RWPE2 (cell line): ENCODE data around the gene NRXN2.

ENCODE experiments used
- ATAC-seq: fragments of 200-7000 bp; cut with Tn5 transposase; 3 replicates; pipeline ENCODE4 v1.9.1; 2021; ENCODE audit warnings: low read depth
- DNase-seq: peaks from one replicate; pipeline ENCODE4 v3.0.0-alpha.2; 2020; ENCODE audit warnings: low spot score
- H3K27ac ChIP-seq: fragments of 450-650 bp; 2 replicates; pipeline ENCODE4 v1.5.1; 2017; ENCODE audit warnings: mild to moderate bottlenecking; ENCODE audit not compliant: poor library complexity, severe bottlenecking
- H3K27me3 ChIP-seq: fragments of 250-450 bp; sonication (Bioruptor Pico); 2 replicates; pipeline ENCODE4 v1.5.1; 2021; ENCODE audit warnings: mild to moderate bottlenecking, moderate library complexity; ENCODE audit not compliant: insufficient read depth, poor library complexity, severe bottlenecking
- H3K36me3 ChIP-seq: fragments of 250-450 bp; sonication (Bioruptor Pico); 2 replicates; pipeline ENCODE4 v1.5.1; 2020; ENCODE audit warnings: low read depth, mild to moderate bottlenecking, moderate library complexity
- H3K4me1 ChIP-seq: fragments of 250-450 bp; sonication (Bioruptor Pico); 2 replicates; pipeline ENCODE4 v1.5.1; 2021; ENCODE audit warnings: mild to moderate bottlenecking, moderate library complexity; ENCODE audit not compliant: insufficient read depth, poor library complexity, severe bottlenecking
- H3K4me3 ChIP-seq: fragments of 250-450 bp; sonication (Bioruptor Pico); 2 replicates; pipeline ENCODE4 v1.5.1; 2021; ENCODE audit warnings: mild to moderate bottlenecking, moderate library complexity; ENCODE audit not compliant: severe bottlenecking
- H3K9me3 ChIP-seq: fragments of 250-450 bp; sonication (Bioruptor Pico); 2 replicates; pipeline ENCODE4 v1.5.1; 2021; ENCODE audit warnings: mild to moderate bottlenecking, moderate library complexity; ENCODE audit not compliant: severe bottlenecking
- TF ChIP-seq, protein P1 (sequence below): fragments of 450-650 bp; IDR thresholded peaks from one replicate; pipeline ENCODE4 v1.5.1; 2017; ENCODE audit warnings: mild to moderate bottlenecking, moderate library complexity; ENCODE audit not compliant: poor library complexity, severe bottlenecking

The NRXN2 gene

DNA sequence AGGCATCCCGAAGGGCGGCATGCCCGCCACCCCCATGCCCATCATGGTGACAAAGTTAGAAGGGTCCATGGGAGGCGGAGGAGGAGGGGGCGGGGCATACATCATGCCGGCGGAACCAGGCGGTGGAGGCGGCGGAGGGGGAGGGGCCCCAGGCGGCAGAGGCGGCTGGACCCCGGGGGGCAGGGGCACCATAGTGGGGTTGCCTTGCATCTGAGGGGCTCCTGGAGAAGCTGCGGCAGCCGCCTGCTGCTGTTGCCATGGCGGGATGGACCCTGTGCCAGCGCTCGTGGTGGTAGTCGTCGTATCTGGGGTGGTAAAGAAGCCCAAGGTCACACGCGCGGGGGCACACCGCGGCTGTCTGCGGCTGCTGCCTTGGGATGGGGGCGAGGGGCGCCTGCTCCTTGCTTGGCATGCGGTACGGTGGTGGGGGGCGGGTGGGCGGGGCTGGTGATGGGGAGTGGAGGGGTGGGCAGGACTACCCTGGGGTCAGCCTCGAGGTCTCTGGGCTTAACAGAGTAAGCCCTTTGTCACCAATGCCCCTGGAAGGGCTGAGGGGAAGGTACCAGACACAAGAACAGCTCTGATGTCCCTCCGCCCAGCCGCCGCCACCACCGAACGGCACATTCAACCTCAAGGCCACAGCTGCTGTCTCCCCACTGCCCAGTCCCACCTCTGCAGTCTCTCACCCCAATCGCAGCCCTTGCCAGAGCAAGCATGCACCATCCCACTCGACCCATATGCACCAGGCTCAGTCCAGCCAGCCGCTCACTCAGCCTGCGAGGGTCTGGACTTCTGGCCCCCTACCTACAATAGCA is 43.1 kb upstream of the NRXN2 start:
- Histone ChIP-seq H3K4me1 (peaks cover 17% of the 10 kb centered on the region), H3K9me3 (no peaks in the 10 kb centered on the region), H3K4me3 (no peak overlapping the region), H3K27me3 (no peaks in the 10 kb centered on the region), H3K27ac (no peak overlapping the region), H3K36me3 (peaks cover 80% of the 10 kb centered on the region)
- TF ChIP-seq, protein P1, sequence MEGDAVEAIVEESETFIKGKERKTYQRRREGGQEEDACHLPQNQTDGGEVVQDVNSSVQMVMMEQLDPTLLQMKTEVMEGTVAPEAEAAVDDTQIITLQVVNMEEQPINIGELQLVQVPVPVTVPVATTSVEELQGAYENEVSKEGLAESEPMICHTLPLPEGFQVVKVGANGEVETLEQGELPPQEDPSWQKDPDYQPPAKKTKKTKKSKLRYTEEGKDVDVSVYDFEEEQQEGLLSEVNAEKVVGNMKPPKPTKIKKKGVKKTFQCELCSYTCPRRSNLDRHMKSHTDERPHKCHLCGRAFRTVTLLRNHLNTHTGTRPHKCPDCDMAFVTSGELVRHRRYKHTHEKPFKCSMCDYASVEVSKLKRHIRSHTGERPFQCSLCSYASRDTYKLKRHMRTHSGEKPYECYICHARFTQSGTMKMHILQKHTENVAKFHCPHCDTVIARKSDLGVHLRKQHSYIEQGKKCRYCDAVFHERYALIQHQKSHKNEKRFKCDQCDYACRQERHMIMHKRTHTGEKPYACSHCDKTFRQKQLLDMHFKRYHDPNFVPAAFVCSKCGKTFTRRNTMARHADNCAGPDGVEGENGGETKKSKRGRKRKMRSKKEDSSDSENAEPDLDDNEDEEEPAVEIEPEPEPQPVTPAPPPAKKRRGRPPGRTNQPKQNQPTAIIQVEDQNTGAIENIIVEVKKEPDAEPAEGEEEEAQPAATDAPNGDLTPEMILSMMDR: no peak
- no peak for DNase-seq
- no peak for ATAC-seq

DNA sequence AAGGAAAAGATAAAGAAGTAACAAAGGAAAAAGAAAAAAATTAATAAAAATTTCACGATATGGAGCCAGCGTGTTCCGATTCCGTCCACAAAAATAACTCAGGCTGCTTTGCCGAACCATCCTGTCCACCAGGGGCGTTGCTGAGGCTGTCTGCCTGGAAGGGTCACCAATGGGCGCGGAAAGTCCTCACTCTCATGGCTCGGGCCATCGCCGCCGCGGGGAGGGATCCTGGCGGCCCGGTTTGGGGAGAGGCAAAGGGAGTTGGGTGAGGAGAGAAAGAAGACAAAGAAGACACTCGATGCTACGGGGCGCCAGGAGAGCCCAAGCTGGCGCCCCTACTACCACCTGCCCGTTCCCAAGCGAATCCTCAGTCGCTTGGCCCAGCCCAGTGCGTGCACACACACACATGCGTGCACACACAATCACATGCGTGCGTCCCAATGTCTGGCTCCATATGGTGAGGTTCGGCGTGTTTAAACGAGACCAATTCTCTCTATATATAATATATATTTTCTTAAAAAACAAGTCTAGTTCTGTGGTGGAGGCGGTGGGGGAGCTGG is 42.4 kb upstream of the NRXN2 start:
- no peak for DNase-seq
- ATAC-seq: no peak
- Histone ChIP-seq H3K36me3 (peaks cover 74% of the 10 kb centered on the region), H3K27me3 (no peaks in the 10 kb centered on the region), H3K27ac (no peak overlapping the region), H3K4me1 (peaks cover 17% of the 10 kb centered on the region), H3K9me3 (no peaks in the 10 kb centered on the region), H3K4me3 (no peak overlapping the region)
- TF ChIP-seq, protein P1: no peak

DNA sequence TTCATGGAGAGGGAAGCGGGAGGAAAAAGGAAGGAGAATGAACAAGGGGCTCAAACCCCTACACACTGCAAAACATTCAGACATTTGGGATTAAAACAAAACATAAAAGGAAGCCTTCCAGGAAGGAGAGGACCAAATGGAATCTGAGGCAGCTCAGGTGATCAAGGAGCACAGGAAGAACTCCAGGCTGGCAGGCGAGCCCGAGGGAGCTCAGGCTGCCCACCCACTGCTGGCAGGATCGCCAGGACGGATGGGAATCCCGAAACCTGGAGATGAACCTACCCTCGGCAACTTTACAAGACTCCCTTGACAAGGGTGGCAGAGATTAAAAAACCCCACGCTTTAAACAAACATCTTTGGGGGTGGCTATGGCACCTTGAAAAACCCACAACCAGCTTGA is 41.8 kb upstream of the NRXN2 start:
- Histone ChIP-seq H3K27ac (peak overlapping the region; percentile 56), H3K36me3 (peaks cover 67% of the 10 kb centered on the region), H3K4me3 (no peak overlapping the region), H3K27me3 (no peaks in the 10 kb centered on the region), H3K4me1 (peaks cover 17% of the 10 kb centered on the region), H3K9me3 (no peaks in the 10 kb centered on the region)
- ATAC-seq (no peak), DNase-seq (no peak)
- TF ChIP-seq, protein P1: no peak

DNA sequence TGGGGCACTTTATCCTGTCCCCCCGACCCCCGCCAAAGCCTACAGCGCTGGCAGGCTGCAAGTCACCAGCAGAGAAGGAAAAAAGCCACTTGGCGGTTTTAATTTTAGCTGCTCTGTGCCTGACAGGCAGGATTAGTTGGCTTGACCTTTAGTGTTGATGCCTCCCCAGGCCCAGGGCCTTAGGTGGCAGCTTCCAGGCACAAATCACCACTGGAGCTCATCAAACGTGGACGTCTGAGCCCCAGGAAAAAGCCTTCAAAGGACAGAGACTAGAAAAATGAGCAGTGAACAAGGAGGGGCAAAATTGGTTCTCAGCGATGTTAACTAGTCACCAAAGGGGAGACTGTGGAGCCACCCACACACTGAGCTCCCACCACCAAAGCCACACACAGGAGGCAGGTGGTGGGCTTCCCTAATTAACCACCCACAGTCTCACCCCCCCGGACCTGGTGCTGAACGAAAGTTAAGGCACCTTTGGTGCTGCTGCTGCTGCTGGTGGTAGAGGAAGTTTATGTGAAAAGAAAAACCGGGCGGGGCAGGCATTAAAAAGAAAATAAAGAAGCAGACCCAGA is 41.1 kb upstream of the NRXN2 start:
- H3K4me1 ChIP-seq: peaks cover 17% of the 10 kb centered on the region
- TF ChIP-seq, protein P1: no peak
- ATAC-seq (no peak), DNase-seq (no peak)
- no peaks in the 10 kb centered on the region for H3K27me3 ChIP-seq
- peaks cover 61% of the 10 kb centered on the region for H3K36me3 ChIP-seq
- H3K9me3 ChIP-seq: no peaks in the 10 kb centered on the region
- H3K4me3 ChIP-seq: no peak overlapping the region
- H3K27ac ChIP-seq: peak overlapping the region; percentile 56
